Measurements from ENCODE around the gene SH3PXD2A.
"Not testable (repeated sequence)": the region's sequence is repeated elsewhere in the genome, so short reads cannot be mapped to it uniquely, and the experiment has no call there.

Gene SH3PXD2A

DNA sequence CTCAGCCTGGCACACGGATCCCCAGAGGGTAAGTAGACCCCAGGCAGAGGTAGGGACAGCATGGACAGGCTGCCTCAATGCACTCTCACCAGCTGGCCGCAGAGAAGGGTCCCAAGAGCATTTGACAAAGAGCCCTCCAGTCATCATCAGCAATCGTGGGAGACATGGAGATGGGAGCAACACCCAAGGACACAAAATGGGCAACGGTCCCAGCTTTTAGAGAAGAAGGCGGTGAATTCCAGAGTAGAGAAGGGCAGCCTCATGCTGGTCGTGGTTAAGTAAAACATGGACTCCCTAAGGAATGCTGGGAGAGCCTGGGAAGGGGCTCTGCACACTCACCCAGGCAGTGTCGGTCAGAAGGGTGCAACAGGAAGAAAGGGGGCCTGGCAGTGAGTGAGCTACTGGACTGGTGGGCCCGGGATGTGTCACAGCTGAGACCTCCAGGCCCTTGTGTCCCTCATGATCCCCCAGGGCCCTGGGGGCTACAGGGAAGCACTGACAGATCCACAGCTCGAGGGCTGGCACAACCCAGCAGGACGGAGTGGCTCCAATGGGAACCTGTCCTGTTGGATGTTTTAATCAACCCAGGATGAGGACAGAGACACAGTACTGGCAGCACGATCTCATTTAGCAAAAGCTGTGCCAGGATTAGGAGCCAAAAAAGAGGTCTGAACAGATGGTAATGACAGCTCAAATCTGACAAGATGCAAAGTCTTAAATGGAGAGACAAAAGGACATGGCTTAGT lies 214.8 kb downstream of the SH3PXD2A start:
- H3K4me1 Mint-ChIP-seq, result peaks cover 6 to 8% of the 10 kb centered on the region in 2 donors
- H3K9me3 Mint-ChIP-seq, result no peaks in the 10 kb centered on the region
- H3K27me3 Mint-ChIP-seq, result no peaks in the 10 kb centered on the region
- ATAC-seq (replicated peaks) (no peak), DNase-seq (no peak)
- peaks cover 0 to 10% of the 10 kb centered on the region in 2 donors for H3K36me3 Mint-ChIP-seq
- no peak overlapping the region for H3K4me3 Mint-ChIP-seq
- H3K27ac Mint-ChIP-seq, result peak overlapping the region; percentile 53

DNA sequence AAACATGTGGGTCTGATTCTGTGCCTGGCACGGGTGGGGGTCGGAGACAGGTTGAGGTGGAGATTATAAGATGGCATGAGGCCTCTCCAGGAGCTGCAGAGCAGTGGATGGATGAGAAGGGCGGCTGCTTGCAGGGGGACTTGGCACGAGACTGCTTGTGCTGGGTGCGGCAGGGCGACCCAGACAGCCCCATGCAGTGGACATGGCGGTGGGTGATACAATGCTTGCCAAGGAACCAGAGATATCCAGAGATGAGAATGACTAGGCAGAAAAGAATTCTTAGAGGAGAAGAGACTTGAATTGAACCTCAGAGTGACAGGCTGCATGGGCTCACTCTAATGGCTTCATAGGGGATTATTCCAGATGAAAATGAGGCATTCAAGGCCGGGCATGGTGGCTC lies 216.4 kb downstream of the SH3PXD2A start:
- H3K36me3 Mint-ChIP-seq, result peaks cover 3 to 4% of the 10 kb centered on the region in 2 donors
- H3K4me1 Mint-ChIP-seq, result peaks cover 3 to 4% of the 10 kb centered on the region in 2 donors
- H3K27ac Mint-ChIP-seq, result no peak overlapping the region
- no peaks in the 10 kb centered on the region for H3K27me3 Mint-ChIP-seq
- ATAC-seq (replicated peaks) (no peak), DNase-seq (no peak)
- H3K4me3 Mint-ChIP-seq, result no peak overlapping the region
- no peaks in the 10 kb centered on the region for H3K9me3 Mint-ChIP-seq

DNA sequence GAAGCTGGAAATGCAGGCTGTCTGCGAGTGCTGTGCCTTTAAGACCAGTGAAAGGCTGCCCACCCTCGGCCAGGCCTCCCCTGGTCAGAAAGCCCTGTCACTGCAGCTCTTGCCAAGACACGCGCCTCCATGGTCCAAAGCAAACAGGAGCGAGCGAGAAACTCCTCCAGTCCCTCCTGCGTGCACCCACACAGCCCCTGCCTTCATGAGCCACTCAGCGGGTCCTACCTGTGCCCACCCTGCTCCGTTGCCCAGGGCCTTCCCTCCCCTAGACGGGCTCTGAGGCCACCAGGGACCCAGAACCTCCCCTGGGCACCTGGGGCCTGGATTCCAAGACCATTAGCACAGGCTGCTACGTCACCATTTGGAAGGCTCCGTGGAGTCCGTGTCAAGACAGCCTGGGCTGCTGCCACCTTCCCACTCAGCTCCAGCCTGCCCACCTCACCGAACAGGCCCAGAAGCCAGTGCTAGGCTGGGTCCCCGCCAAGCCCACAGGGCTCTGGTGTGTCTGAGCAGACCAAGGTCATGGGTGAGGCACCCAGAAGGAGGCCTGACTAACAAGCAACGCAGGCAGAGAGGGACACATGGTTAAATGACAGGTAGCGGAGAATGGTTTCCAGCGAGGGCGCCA lies 217.3 kb downstream of the SH3PXD2A start:
- Mint-ChIP-seq H3K4me3 (no peak overlapping the region), H3K27me3 (no peaks in the 10 kb centered on the region), H3K4me1 (peaks cover 3 to 4% of the 10 kb centered on the region in 2 donors), H3K9me3 (no peaks in the 10 kb centered on the region), H3K27ac (no peak overlapping the region), H3K36me3 (peaks cover 3 to 4% of the 10 kb centered on the region in 2 donors)
- DNase-seq (no peak), ATAC-seq (replicated peaks) (no peak)

DNA sequence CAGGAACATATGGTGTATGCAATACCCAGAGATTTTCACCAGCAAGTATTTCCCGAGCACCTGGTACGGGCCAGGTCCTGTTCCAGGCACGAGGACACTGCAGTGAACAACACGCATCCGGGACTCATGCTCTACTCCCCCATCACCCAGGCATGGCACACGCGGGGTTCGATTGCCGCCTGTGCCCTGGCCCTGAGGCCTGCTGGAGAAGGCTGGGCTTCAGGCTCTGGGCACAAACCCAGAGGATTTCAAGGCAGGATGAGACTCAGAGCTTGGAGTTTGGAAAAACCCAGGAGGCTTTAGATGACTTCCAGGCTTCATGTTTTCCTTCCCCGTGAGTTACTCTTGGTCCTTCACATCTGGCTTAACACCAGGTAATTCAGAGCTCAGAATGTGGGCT lies 218.4 kb downstream of the SH3PXD2A start:
- Mint-ChIP-seq H3K9me3 (no peaks in the 10 kb centered on the region), H3K36me3 (peaks cover 3 to 4% of the 10 kb centered on the region in 2 donors), H3K4me3 (no peak overlapping the region), H3K27me3 (no peaks in the 10 kb centered on the region), H3K27ac (no peak overlapping the region), H3K4me1 (peaks cover 3 to 4% of the 10 kb centered on the region in 2 donors)
- DNase-seq (no peak), ATAC-seq (replicated peaks) (no peak)

DNA sequence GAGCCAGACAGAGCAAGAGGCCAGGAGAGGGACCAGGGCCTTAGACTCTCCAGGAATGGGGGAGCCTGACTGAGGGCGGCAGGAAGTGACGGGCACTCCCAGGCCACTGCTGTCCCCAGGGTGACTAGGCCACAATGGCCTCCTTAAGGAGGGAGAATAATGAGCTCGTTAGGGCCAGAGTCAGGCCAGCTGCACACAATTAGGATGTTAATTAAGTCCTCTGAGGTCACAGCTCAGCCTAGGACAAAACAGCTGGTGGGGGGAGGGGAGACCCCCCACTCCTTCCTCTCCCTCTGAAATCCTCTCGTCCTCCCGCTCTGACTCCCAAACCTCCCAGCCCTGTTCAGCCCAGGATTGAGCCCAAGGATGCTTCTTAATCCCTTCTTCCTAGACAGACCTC lies 218.9 kb downstream of the SH3PXD2A start:
- no peaks in the 10 kb centered on the region for H3K27me3 Mint-ChIP-seq
- H3K36me3 Mint-ChIP-seq, result peaks cover 3 to 4% of the 10 kb centered on the region in 2 donors
- H3K4me3 Mint-ChIP-seq, result no peak overlapping the region
- no peak overlapping the region for H3K27ac Mint-ChIP-seq
- no peak for DNase-seq
- peaks cover 3 to 4% of the 10 kb centered on the region in 2 donors for H3K4me1 Mint-ChIP-seq
- ATAC-seq (replicated peaks), result no peak
- no peaks in the 10 kb centered on the region for H3K9me3 Mint-ChIP-seq

DNA sequence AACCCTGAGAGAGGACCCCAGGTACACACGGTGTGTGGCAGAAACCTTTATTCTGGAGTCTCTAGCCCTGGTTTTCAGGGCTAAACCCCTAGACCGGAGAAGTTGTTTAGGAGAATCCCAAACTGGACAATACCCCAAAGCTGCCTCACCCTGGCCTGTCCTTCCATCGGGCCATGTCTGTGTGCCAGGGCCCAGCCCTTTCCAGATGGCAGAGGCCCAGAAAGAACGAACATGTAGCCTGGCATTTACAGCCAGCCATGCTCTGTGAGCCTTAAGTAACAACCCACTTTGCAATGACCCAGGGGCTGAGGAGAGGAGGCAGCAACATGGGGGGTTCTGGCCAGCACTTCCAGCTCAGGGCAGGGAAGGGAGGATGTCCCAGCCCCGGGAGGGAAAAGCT lies 219.8 kb downstream of the SH3PXD2A start:
- Mint-ChIP-seq H3K4me1 (peaks cover 3 to 4% of the 10 kb centered on the region in 2 donors), H3K27ac (no peak overlapping the region), H3K27me3 (no peaks in the 10 kb centered on the region), H3K36me3 (peaks cover 3% of the 10 kb centered on the region in 2 donors), H3K4me3 (no peak overlapping the region), H3K9me3 (no peaks in the 10 kb centered on the region)
- DNase-seq (no peak), ATAC-seq (replicated peaks) (no peak)

DNA sequence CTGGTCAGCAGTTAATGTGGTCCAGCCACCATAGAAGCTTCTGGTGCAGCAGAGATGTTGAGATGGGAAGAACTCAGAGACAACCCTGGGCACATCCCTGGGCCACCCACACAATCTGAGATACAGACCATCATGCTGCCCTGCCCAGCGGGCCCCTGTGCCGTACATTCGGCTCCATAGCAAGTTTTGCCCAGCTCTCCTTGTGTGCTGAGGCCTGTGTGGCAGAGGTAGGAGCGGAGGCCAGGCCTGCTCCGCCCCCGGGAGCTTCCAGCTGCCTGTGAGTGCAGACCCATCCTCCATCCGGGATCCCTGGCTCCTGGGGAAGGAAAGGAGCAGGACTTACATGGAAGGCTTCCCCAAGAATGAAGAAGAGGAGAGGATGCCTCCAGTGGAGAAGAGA lies 221.5 kb downstream of the SH3PXD2A start:
- Mint-ChIP-seq H3K9me3 (no peaks in the 10 kb centered on the region), H3K4me1 (peaks cover 3 to 4% of the 10 kb centered on the region in 2 donors), H3K4me3 (no peak overlapping the region), H3K27ac (no peak overlapping the region), H3K27me3 (no peaks in the 10 kb centered on the region), H3K36me3 (peaks cover 0 to 3% of the 10 kb centered on the region in 2 donors)
- ATAC-seq (replicated peaks) (no peak), DNase-seq (no peak)

DNA sequence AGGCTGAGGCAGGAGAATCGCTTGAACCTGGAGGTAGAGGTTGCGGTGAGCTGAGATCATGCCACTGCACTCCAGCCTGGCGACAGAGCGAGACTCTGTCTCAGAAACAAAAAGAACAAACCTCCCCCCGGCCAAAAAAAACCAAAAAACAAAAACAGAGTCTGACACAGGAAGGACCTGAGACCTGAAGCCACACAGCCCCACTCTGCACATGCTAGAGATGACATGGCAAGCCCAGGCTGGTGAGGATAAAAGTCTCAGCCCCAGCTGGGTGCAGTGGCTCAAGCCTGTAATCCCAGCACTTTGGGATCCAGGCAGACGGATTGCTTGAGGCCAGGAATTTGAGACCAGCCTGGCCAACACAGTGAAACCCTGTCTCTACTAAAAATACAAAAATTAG lies 222.5 kb downstream of the SH3PXD2A start:
- H3K4me1 Mint-ChIP-seq, result not testable (repeated sequence)

DNA sequence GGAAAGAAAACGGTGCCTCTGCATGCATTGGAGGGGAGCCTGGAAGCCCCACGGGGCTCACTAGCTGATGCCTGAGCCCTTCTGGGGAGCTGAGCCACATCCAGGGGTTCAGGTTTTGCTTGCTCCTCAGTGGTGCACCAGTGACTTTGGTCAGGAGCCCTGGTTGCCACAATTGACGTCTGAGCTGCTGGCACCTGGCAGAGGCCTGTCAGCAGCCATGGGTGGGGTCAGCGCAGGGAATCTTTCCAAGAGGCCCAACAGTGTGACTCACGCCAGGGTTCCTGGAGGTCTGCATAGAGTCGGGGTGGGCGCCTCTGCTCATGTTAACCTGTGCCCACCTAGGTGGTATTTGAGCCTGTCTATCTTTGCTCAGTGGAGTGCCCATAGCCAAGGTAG lies 223.1 kb downstream of the SH3PXD2A start:
- Mint-ChIP-seq H3K9me3 (no peaks in the 10 kb centered on the region), H3K4me3 (no peak overlapping the region), H3K4me1 (peaks cover 3 to 4% of the 10 kb centered on the region in 2 donors), H3K27ac (no peak overlapping the region), H3K27me3 (no peaks in the 10 kb centered on the region), H3K36me3 (peaks cover 3 to 6% of the 10 kb centered on the region in 2 donors)
- DNase-seq (no peak), ATAC-seq (replicated peaks) (no peak)

More for the DNA sequence above, 222.5 kb downstream of the SH3PXD2A start:
- not testable (repeated sequence) for H3K4me3 Mint-ChIP-seq; H3K27ac Mint-ChIP-seq; H3K36me3 Mint-ChIP-seq; ATAC-seq (replicated peaks); H3K27me3 Mint-ChIP-seq; H3K9me3 Mint-ChIP-seq; DNase-seq

DNA sequence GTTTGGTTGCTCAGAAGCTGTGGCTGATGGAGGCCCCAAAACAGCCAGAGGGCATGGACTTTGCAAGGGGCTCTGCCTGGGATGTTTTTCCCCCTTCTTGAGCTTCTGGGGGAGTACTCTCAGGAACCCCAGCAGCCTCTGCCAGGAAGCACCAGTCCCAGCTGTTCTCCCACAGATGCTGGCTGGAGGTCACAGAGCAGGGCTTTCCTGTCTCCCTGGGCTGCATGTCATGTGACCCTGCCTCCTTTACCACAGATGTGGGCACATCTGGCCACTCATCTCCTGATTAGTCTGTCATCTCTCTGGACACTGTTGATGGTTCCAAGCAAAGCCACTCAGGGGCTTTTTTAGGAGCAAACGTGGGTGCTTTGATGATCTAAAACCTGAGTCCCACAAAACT lies 225.2 kb downstream of the SH3PXD2A start:
- Mint-ChIP-seq H3K4me1 (peaks cover 3 to 4% of the 10 kb centered on the region in 2 donors), H3K27me3 (no peaks in the 10 kb centered on the region), H3K36me3 (peaks cover 10 to 15% of the 10 kb centered on the region in 2 donors), H3K27ac (no peak overlapping the region), H3K4me3 (no peak overlapping the region), H3K9me3 (no peaks in the 10 kb centered on the region)
- ATAC-seq (replicated peaks) (no peak), DNase-seq (no peak)

DNA sequence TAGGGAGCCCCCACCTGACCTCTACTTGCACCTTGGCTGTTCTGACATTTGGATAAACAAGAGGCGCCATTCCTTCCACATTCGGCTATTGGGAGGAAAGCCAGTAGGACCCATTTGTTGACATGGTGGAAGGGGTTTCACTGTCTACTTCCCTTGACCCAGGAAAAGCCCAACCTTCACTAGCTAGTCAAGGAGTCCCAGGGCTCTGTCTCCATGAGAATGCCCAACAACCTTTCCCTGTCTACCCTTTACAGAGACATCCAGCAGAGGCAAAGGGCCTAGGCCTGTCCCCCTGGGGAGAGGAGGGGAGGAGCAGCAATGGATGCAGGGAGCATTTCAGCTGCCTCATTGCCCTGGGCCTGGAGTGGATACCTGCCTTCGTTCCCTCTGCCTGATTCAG lies 225.8 kb downstream of the SH3PXD2A start:
- ATAC-seq (replicated peaks), result no peak
- Mint-ChIP-seq H3K4me1 (no peaks in the 10 kb centered on the region), H3K27ac (no peak overlapping the region), H3K4me3 (no peak overlapping the region), H3K36me3 (peaks cover 8 to 15% of the 10 kb centered on the region in 2 donors), H3K27me3 (no peaks in the 10 kb centered on the region), H3K9me3 (no peaks in the 10 kb centered on the region)
- DNase-seq, result no peak

DNA sequence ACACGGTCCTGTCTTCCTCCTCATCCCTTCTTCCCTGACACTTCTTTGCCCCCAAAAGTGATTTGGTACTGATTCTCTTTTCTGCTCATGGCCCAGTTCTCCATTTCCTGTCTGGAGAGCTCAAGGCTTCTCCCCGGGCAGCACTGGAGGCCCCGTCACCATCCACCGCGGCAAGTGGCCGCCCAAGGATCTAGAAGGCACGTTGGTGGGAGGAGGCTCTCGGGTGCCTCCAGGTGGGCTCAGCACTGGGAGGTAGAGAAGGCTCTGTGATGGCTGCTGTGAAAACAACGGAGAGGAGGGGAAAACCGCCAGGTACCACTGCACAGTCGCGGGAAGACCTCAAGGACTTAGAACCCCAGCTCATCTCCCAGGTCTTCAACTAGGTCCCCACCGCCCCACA lies 227.5 kb downstream of the SH3PXD2A start:
- H3K9me3 Mint-ChIP-seq, result no peaks in the 10 kb centered on the region
- H3K27ac Mint-ChIP-seq, result no peak overlapping the region
- H3K36me3 Mint-ChIP-seq, result peaks cover 8 to 15% of the 10 kb centered on the region in 2 donors
- no peaks in the 10 kb centered on the region for H3K27me3 Mint-ChIP-seq
- DNase-seq (no peak), ATAC-seq (replicated peaks) (no peak)
- H3K4me1 Mint-ChIP-seq, result no peaks in the 10 kb centered on the region
- H3K4me3 Mint-ChIP-seq, result no peak overlapping the region

DNA sequence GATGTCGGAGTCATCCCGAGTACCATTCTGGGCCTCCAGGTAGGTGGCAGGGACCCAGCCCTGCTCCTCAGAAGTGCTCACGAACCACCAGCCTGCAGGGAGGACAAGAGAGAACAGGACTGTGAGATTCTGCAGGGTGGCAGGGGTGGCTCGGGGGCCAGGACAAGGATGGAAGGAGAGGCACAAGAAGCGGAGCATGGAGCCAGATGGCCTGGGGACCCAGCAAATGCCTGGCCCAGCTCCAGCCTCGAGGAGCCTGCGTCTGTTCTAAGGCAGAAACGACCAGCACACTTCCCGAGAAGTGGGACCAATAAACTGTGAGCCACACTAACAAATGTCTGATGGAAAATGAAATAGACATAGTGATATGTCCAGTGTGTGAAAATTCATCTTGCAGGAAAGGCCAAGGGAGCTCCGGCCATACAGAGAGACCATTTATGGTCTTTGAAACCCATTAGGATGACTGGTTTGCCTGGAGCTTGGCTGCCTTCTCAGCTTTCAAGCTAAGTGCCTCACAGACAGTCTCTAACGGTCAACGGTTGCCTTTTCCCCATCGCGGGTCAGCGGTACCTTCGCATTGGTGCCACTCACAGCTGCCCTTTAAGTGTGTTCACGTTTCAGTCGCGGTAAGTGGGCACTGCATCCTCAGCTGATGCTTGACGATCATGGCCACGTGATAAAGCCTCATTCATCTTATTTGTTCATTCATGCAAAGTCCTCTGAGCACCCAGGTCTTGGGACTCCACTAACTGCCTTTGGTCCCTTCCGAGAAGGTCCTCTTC lies 228.1 kb downstream of the SH3PXD2A start:
- Mint-ChIP-seq H3K4me3 (no peak overlapping the region), H3K4me1 (no peaks in the 10 kb centered on the region), H3K27ac (no peak overlapping the region), H3K9me3 (no peaks in the 10 kb centered on the region), H3K36me3 (peaks cover 8 to 17% of the 10 kb centered on the region in 2 donors), H3K27me3 (no peaks in the 10 kb centered on the region)
- ATAC-seq (replicated peaks) (no peak), DNase-seq (no peak)

DNA sequence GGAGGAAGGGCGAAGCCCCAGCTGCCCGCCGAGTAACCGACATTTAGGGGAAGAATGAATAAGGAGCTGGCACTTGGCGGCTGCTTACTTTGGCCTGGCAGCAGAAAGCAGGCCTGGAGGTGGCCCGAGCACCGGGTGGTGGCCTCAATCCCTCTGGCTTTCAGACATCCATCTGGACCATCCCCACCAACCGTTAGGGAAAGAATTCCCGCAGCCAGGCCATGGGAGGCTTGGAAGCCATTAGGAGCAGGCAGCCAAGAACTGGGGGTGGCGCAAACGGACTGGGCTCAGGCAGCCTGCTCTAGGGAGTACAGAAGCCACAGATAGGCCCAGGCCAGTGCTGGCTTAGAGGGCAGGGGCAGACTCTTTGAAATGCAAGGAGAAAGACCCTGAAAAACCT lies 229.2 kb downstream of the SH3PXD2A start:
- Mint-ChIP-seq H3K27me3 (no peaks in the 10 kb centered on the region), H3K27ac (no peak overlapping the region), H3K36me3 (peaks cover 10 to 20% of the 10 kb centered on the region in 2 donors), H3K9me3 (no peaks in the 10 kb centered on the region), H3K4me1 (no peaks in the 10 kb centered on the region), H3K4me3 (no peak overlapping the region)
- DNase-seq (no peak), ATAC-seq (replicated peaks) (no peak)

Measured in stimulated activated naive B cell treated with anti-CD40 and anti-IgM and Interleukin-4, amounts not matched to agents 10 μg/mL and 1 μg/mL and 100 μg/mL, for 72 hours (primary cell).